ENCODE measurements around the gene YARS1. TPM values are rescaled to one million over a fixed set of nuclear protein-coding genes. Genes with fewer than 3 reads are reported as not detected.

The YARS1 gene
- total RNA-seq, 1 experiment from 2014 or later: 194 TPM

GRCh38 chr1:32831878-32832277, 14.7 kb upstream of the YARS1 start:
- WGBS (ENCODE audit: extremely low coverage, insufficient read length, low lambda C conversion rate): no CpG with 5 or more reads among the region's 1 CpG
- H3K18ac ChIP-seq (ENCODE audit: insufficient read length, low read depth, low read length): no peak overlapping the region
- no peak overlapping the region for H3K14ac ChIP-seq (ENCODE audit: insufficient read depth, low read length)
- no peak overlapping the region for H4K91ac ChIP-seq (ENCODE audit: insufficient read length, low read depth, low read length)
- no peak overlapping the region for H3T11ph ChIP-seq (ENCODE audit: low read length)
- H3K4me1 Mint-ChIP-seq: no peaks in the 10 kb centered on the region
- no peak overlapping the region for H3K4me3 Mint-ChIP-seq
- H3K23me2 ChIP-seq (ENCODE audit: insufficient read length, low read depth, low read length, poor library complexity, severe bottlenecking): no peaks in the 10 kb centered on the region
- no peak overlapping the region for H2BK120ac ChIP-seq (ENCODE audit: low read depth, low read length, poor library complexity, severe bottlenecking)
- peaks cover 14 to 79% (median 77%) of the 10 kb centered on the region in 3 experiments; a peak in 6 of 7 replicates for H3K36me3 Mint-ChIP-seq (ENCODE audit: insufficient read depth in 1 of 3, low read depth in 3 of 3)
- no peaks in the 10 kb centered on the region for H3K79me1 ChIP-seq (ENCODE audit: insufficient read depth, low read depth, low read length, poor library complexity, severe bottlenecking)
- H3K27me3 ChIP-seq (ENCODE audit: insufficient read depth, low read length): no peaks in the 10 kb centered on the region
- H3K9ac ChIP-seq (ENCODE audit: extremely low read depth, insufficient read length, low read length): no peak overlapping the region
- H3K79me2 ChIP-seq (ENCODE audit: insufficient read depth, low read length): no peaks in the 10 kb centered on the region
- no peaks in the 10 kb centered on the region for H3K4me1 ChIP-seq (ENCODE audit: insufficient read depth, low read length)
- H3K56ac ChIP-seq (ENCODE audit: insufficient read length, low read depth, low read length): no peak overlapping the region
- no peak overlapping the region for H3K27ac ChIP-seq (ENCODE audit: insufficient read length, low read depth, low read length)
- H2BK5ac ChIP-seq (ENCODE audit: insufficient read length, low read length): no peak overlapping the region
- H3K27ac Mint-ChIP-seq: 0 out of 7 replicates have a peak overlapping the region, but pooled peaks of 2 of the 3 experiments have one; percentile 15 to 21
- no peak overlapping the region for H2AK5ac ChIP-seq (ENCODE audit: insufficient read length, low read length)
- H3K4me2 ChIP-seq (ENCODE audit: insufficient read depth, insufficient read length, low read length): no peak overlapping the region
- H2AFZ ChIP-seq (ENCODE audit: low read length): no peak overlapping the region
- no peak overlapping the region for H3K23ac ChIP-seq (ENCODE audit: insufficient read length, low read depth, low read length)
- no peak for DNase-seq
- no peak overlapping the region for H2BK12ac ChIP-seq (ENCODE audit: insufficient read length, low read depth, low read length)
- no peaks in the 10 kb centered on the region for H4K20me1 ChIP-seq (ENCODE audit: control insufficient read depth, insufficient read depth, insufficient read length)
- H3K9me3 ChIP-seq (ENCODE audit: control insufficient read depth, low read depth, low read length): no peaks in the 10 kb centered on the region
- H3K4ac ChIP-seq (ENCODE audit: low read depth, low read length): no peak overlapping the region
- no peak overlapping the region for H4K5ac ChIP-seq (ENCODE audit: insufficient read length, low read depth, low read length)
- no peak for TF ChIP-seq CTCF (conservative IDR thresholded peaks at IDR 0.05)
- no peak overlapping the region for H2BK15ac ChIP-seq (ENCODE audit: low read depth, low read length)
- no peak overlapping the region for H4K8ac ChIP-seq (replicated peaks; ENCODE audit: insufficient read length, low read depth, low read length)
- no peaks in the 10 kb centered on the region for H3K27me3 Mint-ChIP-seq (ENCODE audit: low read depth)
- H3K9me3 Mint-ChIP-seq: no peaks in the 10 kb centered on the region
- H2BK20ac ChIP-seq (ENCODE audit: low read depth, low read length, poor library complexity, severe bottlenecking): no peak overlapping the region
